BLaER1 treated with 17β-estradiol and CSF1 and Interleukin-3, amounts not matched to agents 10 nM and 100 nM (cell line): Measurements from ENCODE around the gene TDRD7.

Source experiments
- H3K27ac ChIP-seq, 11 experiments: shearing (Covaris generic); formaldehyde crosslinking; 2 replicates each; pipeline ENCODE4 v1.8.1; 2022
- H3K27me3 ChIP-seq, 11 experiments: shearing (Covaris generic); formaldehyde crosslinking; 2 replicates each; pipeline ENCODE4 v1.8.1; 2022
- H3K36me3 ChIP-seq, 11 experiments: shearing (Covaris generic); formaldehyde crosslinking; 2 replicates each; pipeline ENCODE4 v1.8.1; 2022
- H3K4me1 ChIP-seq, 10 experiments: shearing (Covaris generic); formaldehyde crosslinking; 2 replicates each; pipeline ENCODE4 v1.8.1; 2022
- H3K4me2 ChIP-seq, 11 experiments: shearing (Covaris generic); formaldehyde crosslinking; 2 replicates each; pipeline ENCODE4 v1.8.1; 2022
- H3K4me3 ChIP-seq, 10 experiments: shearing (Covaris generic); formaldehyde crosslinking; 2 replicates each; pipeline ENCODE4 v1.8.1; 2022
- H3K9ac ChIP-seq, 11 experiments: shearing (Covaris generic); formaldehyde crosslinking; 2 replicates each; pipeline ENCODE4 v1.8.1; 2022
- H3K9me3 ChIP-seq, 11 experiments: shearing (Covaris generic); formaldehyde crosslinking; replicated peaks in 1 of 11; 2 replicates each; pipeline ENCODE4 v1.8.1; 2022
- H4K20me1 ChIP-seq, 11 experiments: shearing (Covaris generic); formaldehyde crosslinking; 2 replicates each; pipeline ENCODE4 v1.8.1; 2022
- Cebpa-rat ChIP-seq, 11 experiments: shearing (Covaris generic); IDR thresholded peaks; 2 replicates each; pipeline ENCODE4 v1.8.1; 2022

Gene TDRD7

DNA sequence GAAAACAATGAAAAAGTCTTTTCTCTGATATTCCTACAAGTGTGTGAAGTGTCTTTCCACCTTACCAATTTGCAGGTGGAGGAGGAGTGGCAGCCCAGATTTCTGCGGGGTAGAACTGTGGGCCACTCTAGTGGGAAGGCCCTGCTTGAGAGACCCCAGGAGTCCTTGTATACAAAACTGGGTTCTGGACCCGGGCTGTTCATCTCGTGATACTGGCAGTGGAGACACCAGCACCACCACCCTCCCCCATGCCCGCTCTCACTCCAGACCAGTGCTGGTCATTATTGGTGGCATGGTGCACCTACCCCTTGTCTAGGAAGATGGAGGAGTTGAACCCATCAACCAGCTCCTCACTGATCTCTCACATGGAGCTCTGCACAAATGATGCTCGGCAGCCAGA lies 16.2 kb upstream of the TDRD7 start:
- Histone ChIP-seq H3K4me1 (peaks cover 0 to 19% (median 9%) of the 10 kb centered on the region in 10 experiments; a peak in 10 of 20 replicates), H3K27me3 (no peaks in the 10 kb centered on the region), H3K9me3 (no peaks in the 10 kb centered on the region), H3K4me2 (no peak overlapping the region), H3K36me3 (no peaks in the 10 kb centered on the region), H3K4me3 (no peak overlapping the region), H3K9ac (no peak overlapping the region), H4K20me1 (no peaks in the 10 kb centered on the region; a peak in 1 of 22 replicates), H3K27ac (no peak overlapping the region)
- TF ChIP-seq Cebpa-rat (IDR thresholded peaks at IDR 0.05): no peak

DNA sequence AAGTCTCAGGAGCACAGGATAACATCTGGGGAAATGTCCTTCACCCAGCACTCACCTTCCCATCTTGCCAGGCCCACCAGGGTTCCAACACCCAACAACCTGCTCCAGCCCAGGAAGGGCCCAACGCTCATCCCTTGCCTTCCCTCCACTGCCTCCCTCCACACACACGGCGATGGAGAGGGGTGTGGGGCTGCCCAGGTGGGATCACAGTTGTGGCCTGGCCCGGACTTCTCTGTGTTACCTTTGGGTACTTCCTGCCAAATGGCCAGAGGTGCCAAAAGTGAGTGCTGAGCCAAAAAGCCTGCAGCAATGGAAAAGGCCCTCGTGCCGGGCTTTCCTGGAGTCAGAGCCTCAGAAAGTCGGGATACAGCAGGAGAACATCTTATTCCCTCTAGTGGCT lies 15.6 kb upstream of the TDRD7 start:
- Histone ChIP-seq H3K27me3 (no peaks in the 10 kb centered on the region), H3K9me3 (no peaks in the 10 kb centered on the region), H3K9ac (no peak overlapping the region), H3K36me3 (no peaks in the 10 kb centered on the region), H3K27ac (no peak overlapping the region), H3K4me1 (peaks cover 0 to 19% (median 9%) of the 10 kb centered on the region in 10 experiments; a peak in 10 of 20 replicates), H4K20me1 (no peaks in the 10 kb centered on the region; a peak in 1 of 22 replicates), H3K4me2 (no peak overlapping the region), H3K4me3 (no peak overlapping the region)
- TF ChIP-seq Cebpa-rat (IDR thresholded peaks at IDR 0.05): no peak

DNA sequence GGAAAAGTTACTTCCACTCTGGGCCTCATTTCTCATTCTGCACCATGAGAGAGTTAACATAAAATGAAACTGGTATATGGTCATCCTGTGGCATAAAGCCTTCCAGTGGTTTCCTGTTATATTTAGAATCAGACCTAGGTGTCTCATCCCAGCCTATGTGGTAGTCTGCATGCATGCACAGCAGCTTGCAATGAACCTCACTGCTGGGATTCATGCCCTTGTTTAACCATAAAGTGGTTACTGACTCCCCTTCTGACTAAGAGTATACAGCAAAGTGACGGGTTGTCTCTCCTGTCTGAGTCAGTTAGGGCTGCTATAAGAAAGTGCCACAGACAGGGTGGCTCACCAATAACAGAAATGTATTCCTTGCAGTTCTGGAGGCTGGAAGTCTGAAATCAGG lies 14.7 kb upstream of the TDRD7 start:
- H3K9me3 ChIP-seq: no peaks in the 10 kb centered on the region
- H3K36me3 ChIP-seq: no peaks in the 10 kb centered on the region
- no peaks in the 10 kb centered on the region; a peak in 1 of 22 replicates for H4K20me1 ChIP-seq
- no peak overlapping the region for H3K9ac ChIP-seq
- TF ChIP-seq Cebpa-rat (IDR thresholded peaks at IDR 0.05): no peak
- H3K4me1 ChIP-seq: peaks cover 0 to 16% (median 7%) of the 10 kb centered on the region in 10 experiments; a peak in 9 of 20 replicates
- H3K27ac ChIP-seq: no peak overlapping the region
- H3K4me3 ChIP-seq: no peak overlapping the region
- H3K4me2 ChIP-seq: no peak overlapping the region
- no peaks in the 10 kb centered on the region for H3K27me3 ChIP-seq

DNA sequence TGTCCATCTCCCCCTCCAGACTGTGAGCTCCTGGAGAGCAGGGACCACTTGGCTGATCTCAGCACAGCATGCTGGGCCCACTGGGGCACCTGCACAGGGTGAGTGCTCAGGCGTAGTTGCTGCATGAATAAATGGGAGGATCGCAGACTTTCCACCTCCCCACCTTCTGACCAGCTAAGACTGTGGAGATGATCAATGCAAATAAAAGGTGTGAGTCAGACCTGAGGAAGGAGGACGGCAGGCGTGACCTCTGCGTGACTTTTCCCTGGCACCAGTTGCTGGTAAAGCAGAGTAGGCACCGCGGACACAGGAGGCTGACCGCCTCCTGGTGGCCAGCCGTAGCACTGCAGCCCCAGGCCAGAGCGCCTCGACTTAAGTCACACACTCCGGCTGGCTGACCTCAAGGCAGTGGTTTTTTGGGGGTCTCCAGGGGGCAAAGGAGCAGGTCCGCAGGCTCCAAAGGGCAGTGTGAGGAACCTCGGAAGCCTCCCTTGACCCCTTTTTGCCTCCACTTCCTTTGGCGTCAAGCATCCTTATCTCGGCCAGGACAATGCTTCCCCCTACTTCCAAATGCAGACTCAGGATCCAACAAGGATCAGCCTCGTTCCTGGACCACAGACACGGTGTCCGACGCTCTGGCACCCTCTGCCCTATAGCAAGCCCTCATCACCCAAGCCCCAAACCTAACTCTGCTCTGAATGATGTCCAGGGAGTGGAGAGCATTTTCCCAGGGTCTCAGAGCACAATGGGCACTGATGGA lies 12.7 kb upstream of the TDRD7 start:
- no peak for TF ChIP-seq Cebpa-rat (IDR thresholded peaks at IDR 0.05)
- no peaks in the 10 kb centered on the region for H3K27me3 ChIP-seq
- no peaks in the 10 kb centered on the region for H3K4me1 ChIP-seq
- H3K27ac ChIP-seq: no peak overlapping the region
- no peaks in the 10 kb centered on the region for H3K36me3 ChIP-seq
- H3K9ac ChIP-seq: no peak overlapping the region
- peaks cover 7 to 14% (median 10%) of the 10 kb centered on the region in 11 experiments for H3K9me3 ChIP-seq
- no peak overlapping the region for H3K4me2 ChIP-seq
- H3K4me3 ChIP-seq: no peak overlapping the region
- no peaks in the 10 kb centered on the region; a peak in 1 of 22 replicates for H4K20me1 ChIP-seq

DNA sequence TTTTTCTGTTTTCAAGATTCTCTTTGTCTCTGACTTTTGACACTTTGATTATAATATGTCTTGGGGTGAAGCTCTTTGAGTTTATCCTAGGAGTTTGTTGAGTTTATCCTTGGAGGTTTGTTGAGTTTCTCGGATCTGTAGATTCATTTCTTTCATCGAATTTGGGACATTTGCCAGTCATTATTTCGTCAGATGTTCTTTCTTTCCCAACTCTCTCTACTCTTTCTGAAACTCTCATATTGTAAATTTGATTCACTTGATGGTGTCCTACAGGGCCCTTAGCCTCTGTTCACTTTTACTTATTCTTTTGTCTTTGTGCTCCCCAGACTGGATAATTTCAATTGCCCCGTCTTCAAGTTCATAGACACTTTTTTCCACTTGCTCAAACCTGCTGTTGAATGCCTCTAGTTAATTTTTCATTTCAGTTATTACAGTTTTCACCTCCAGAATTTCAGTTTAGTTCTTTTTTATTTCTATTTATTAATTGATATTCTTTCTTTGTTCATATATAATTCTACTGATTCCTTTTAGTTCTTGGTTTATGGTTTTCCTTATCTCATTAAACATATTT lies 8.1 kb upstream of the TDRD7 start:
- no peak overlapping the region for H3K4me2 ChIP-seq

DNA sequence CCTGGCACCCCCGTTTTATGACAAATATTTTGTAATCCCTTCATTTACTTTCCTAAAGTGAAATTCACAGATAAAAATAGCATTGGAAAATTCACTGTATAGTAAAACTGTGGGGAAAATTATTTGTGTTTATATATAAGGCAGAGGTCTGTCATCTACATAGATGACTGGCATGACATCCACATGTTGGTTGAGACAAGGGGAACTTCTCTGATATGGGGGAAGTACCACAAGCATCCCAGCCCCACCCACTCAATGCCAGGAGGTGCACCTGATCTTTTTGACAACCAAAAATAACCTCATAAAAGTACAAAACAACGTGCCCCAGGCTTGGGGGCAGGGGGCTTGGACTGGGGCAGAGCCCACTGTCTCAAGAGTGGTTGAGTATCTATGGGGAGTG lies 6.3 kb upstream of the TDRD7 start:
- Histone ChIP-seq H3K4me2 (no peak overlapping the region), H3K4me3 (no peak overlapping the region), H3K4me1 (no peaks in the 10 kb centered on the region), H3K9ac (no peak overlapping the region), H3K9me3 (peaks cover 7 to 28% (median 22%) of the 10 kb centered on the region in 11 experiments), H3K27ac (no peak overlapping the region), H4K20me1 (no peaks in the 10 kb centered on the region), H3K36me3 (no peaks in the 10 kb centered on the region), H3K27me3 (no peaks in the 10 kb centered on the region)
- no peak for TF ChIP-seq Cebpa-rat (IDR thresholded peaks at IDR 0.05)

More for the DNA sequence above, 8.1 kb upstream of the TDRD7 start:
- peaks cover 7 to 26% (median 22%) of the 10 kb centered on the region in 11 experiments for H3K9me3 ChIP-seq
- H3K27ac ChIP-seq: no peak overlapping the region
- H3K4me1 ChIP-seq: no peaks in the 10 kb centered on the region
- H4K20me1 ChIP-seq: no peaks in the 10 kb centered on the region
- no peak overlapping the region for H3K4me3 ChIP-seq
- TF ChIP-seq Cebpa-rat (IDR thresholded peaks at IDR 0.05): no peak
- no peak overlapping the region for H3K9ac ChIP-seq
- no peaks in the 10 kb centered on the region for H3K27me3 ChIP-seq
- no peaks in the 10 kb centered on the region for H3K36me3 ChIP-seq

DNA sequence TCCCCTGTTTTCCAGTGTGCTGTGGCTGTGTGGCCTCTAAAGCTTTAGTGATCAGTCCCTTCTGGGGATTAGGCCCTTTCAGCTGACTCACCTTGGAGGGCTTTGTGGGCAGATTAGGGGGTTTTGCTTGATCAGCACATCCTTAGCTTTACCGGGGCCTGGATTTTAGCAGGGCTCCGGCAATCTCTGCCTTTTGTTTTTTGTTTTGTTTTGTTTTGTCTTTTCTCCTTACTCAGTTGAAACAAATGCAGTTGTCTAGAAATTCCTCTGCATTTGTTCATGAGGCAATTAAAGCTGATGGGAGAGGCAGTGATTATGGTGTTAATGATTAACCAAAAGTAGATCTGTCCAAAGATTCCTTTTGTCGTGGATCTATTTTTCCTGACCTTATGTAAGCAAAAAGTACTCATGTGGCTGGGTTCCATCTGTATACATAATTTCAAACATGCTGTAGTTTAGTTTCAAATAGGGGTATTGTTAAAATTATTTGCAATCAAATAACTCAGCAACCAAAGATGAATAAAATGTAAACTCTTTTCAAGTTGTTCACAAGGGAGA lies 5.2 kb upstream of the TDRD7 start:
- no peak for TF ChIP-seq Cebpa-rat (IDR thresholded peaks at IDR 0.05)
- Histone ChIP-seq H3K27ac (no peak overlapping the region), H3K4me2 (no peak overlapping the region), H3K4me1 (peaks cover 0 to 5% (median 4%) of the 10 kb centered on the region in 10 experiments; a peak in 5 of 20 replicates), H3K9me3 (peaks cover 7 to 28% (median 22%) of the 10 kb centered on the region in 11 experiments), H3K4me3 (no peak overlapping the region), H3K27me3 (no peaks in the 10 kb centered on the region), H4K20me1 (no peaks in the 10 kb centered on the region), H3K36me3 (no peaks in the 10 kb centered on the region), H3K9ac (no peak overlapping the region)

DNA sequence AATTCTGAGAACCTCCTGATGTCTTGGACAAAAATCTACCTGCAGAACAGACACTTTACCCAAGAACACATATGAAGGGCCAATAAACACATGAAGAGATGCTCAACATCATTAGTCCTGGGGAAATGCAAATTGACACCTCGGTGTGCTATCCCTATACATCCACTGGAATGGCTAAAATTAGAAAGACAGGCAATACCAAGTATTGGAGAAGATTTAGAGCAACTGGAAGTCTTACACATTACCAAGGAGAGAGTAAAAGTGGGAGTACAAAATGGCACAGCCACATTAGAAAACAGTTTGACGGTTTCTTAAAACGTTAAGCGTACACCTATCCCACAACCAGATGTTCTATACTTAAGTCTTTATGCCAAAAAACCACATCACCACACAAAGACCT lies 3.3 kb upstream of the TDRD7 start:
- Histone ChIP-seq H3K9ac (no peak overlapping the region), H3K27ac (no peak overlapping the region), H3K4me3 (no peak overlapping the region), H3K36me3 (no peaks in the 10 kb centered on the region), H3K4me2 (no peak overlapping the region), H3K9me3 (peaks cover 4 to 23% (median 16%) of the 10 kb centered on the region in 11 experiments), H4K20me1 (peaks cover 0 to 8% (median 0%) of the 10 kb centered on the region in 11 experiments; a peak in 6 of 22 replicates), H3K4me1 (peaks cover 10 to 17% (median 14%) of the 10 kb centered on the region in 10 experiments), H3K27me3 (no peaks in the 10 kb centered on the region)
- TF ChIP-seq Cebpa-rat (IDR thresholded peaks at IDR 0.05): no peak

DNA sequence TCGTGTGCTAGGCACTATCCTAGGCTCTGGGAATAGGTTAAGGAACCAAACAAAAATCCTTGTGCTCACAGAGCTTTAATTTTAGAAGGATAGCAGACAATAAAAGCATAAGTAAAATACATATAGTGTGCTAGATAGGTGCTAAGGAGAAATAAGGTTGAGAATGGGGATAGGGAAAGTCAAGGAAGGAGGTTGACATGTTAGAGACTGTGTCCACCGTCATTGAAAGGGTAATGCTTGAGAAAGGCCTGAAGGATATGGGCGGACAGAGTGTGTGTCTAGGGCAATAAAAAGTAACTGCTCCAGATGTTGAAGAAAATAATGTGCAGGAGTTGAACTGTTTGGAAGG lies 482 bp upstream of the TDRD7 start:
- TF ChIP-seq Cebpa-rat (IDR thresholded peaks at IDR 0.05): no peak

More for the DNA sequence above, 482 bp upstream of the TDRD7 start:
- Histone ChIP-seq H3K4me3 (peak overlapping the region; percentile 89 to 100 (median 95)), H3K27ac (no peak overlapping the region), H3K4me2 (peak overlapping the region; percentile 64 to 98 (median 77)), H3K9ac (peak overlapping the region; percentile 35 to 89 (median 85); a peak in 19 of 22 replicates), H3K36me3 (no peaks in the 10 kb centered on the region), H3K27me3 (no peaks in the 10 kb centered on the region), H3K9me3 (peaks cover 0 to 11% (median 5%) of the 10 kb centered on the region in 11 experiments; a peak in 6 of 22 replicates), H3K4me1 (peaks cover 12 to 26% (median 17%) of the 10 kb centered on the region in 10 experiments), H4K20me1 (peaks cover 0 to 34% (median 0%) of the 10 kb centered on the region in 11 experiments; a peak in 9 of 22 replicates)
